ENCODE results near the gene ARHGAP27.

ARHGAP27 gene

DNA sequence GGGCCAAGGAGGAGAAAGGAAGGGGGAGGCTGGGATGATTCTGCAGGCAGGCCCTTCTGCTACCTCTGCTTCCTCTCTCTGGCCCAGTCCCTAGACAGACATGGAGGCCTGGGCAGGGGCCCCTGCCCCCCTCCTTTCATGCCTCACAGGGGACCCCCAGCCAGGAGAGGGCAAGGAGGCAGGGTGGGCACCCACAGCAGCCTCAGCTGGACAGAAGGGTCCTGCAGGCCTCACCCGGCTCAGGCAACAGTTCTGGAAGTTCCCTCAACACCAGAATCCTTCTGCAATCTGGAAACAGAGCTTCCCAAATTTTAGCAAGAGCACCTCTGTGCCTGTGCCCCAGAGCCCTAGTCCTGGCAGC, 8.7 kb downstream of the ARHGAP27 start:
- DNase-seq (ENCODE audit: low spot score in 2 of 2): no peak
- H3K9me3 ChIP-seq: no peaks in the 10 kb centered on the region
- H3K27me3 ChIP-seq (ENCODE audit: low read depth): no peaks in the 10 kb centered on the region
- H3K36me3 ChIP-seq (replicated peaks): no peaks in the 10 kb centered on the region
- H3K4me1 ChIP-seq: peaks cover 6% of the 10 kb centered on the region
- in situ Hi-C loops (cut with MboI; ENCODE audit: low sequenced_read_pairs): no loop called here
- no peak overlapping the region for H3K4me3 ChIP-seq

DNA sequence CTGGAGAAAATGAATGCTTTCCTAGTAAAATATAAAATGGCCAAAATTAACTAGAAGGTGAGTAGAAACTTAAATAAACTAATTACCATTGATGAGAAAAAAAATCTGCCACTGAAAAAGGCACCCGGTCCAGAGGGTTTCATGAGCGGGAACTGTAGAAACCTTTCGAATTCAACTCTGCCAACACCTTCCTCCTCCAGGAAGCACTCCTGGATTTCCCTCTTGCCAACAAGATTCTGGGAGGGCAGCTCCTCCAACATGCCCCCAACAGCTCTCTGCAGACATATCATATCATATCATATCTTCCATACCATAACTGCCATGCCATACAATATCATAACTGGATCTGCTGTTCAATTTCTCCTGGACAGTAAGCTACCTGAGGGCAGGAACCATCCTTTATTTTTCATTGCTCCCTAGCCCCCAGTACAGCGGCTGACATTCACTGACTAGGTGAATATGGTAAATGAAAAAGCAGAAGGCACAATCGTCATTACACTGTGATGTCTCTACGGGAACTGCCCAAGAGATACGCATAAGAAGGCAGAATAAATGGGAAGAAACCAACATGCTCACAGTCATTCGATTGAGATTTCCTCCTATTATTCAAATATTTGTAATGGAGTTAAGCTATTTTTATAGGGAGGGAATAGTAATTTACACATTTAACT, 9.2 kb downstream of the ARHGAP27 start:
- H3K27me3 ChIP-seq (ENCODE audit: low read depth): no peaks in the 10 kb centered on the region

DNA sequence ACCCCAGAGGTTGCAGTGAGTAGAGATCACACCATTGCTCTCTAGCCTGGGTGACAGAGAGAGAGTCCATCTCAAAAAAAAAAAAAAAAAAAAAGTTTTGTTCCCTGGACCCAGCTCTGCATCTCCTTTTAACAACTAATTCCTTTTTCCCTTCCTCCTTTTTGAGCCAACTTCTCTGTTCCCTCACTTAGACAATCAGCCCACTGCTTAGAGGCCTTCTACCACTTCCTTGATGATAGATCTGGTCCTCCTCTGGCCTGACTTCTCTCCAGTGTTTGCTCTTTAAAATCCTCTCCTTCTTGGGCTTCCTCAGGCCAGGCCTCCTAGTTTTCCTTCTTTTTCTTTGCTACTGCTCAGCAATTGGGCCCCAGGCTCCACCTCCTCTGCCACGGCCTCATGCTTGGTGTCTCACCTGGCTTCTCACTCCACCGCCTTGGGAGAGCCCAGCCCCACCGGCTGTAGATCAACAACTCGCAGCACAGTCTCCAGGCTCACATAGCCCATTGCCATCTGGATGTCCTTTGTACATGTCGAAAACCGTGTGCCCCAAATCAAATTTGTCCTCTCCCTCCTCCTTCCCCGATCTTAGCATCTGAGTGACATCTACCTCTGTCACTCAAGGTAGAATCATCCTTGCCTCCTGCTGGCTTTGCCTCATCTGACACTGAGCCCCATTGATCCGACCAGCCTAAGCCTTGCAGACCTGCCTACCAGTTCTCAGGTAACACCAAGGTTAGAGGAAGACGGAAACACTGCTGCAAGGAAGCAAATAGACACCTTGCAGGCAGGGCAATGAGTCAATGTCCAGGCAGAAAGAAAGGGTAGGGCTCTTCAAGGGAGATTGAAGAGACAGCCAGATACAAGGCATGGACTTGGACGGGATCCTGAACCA, 17.4 kb downstream of the ARHGAP27 start:
- in situ Hi-C loops (cut with MboI; ENCODE audit: low sequenced_read_pairs): no loop called here
- H3K9me3 ChIP-seq: no peaks in the 10 kb centered on the region
- H3K27me3 ChIP-seq (ENCODE audit: low read depth): no peaks in the 10 kb centered on the region
- H3K4me3 ChIP-seq: no peak overlapping the region
- no peaks in the 10 kb centered on the region for H3K36me3 ChIP-seq (replicated peaks)
- DNase-seq (ENCODE audit: low spot score in 2 of 2): no peak
- H3K4me1 ChIP-seq: no peaks in the 10 kb centered on the region; the same call in 1 of the 2 replicates

More for the DNA sequence above, 9.2 kb downstream of the ARHGAP27 start:
- Histone ChIP-seq H3K9me3 (no peaks in the 10 kb centered on the region), H3K36me3 (replicated peaks) (no peaks in the 10 kb centered on the region), H3K4me1 (peaks cover 6% of the 10 kb centered on the region), H3K4me3 (no peak overlapping the region)
- in situ Hi-C loops (cut with MboI; ENCODE audit: low sequenced_read_pairs): no loop called here
- DNase-seq (ENCODE audit: low spot score in 2 of 2): no peak

DNA sequence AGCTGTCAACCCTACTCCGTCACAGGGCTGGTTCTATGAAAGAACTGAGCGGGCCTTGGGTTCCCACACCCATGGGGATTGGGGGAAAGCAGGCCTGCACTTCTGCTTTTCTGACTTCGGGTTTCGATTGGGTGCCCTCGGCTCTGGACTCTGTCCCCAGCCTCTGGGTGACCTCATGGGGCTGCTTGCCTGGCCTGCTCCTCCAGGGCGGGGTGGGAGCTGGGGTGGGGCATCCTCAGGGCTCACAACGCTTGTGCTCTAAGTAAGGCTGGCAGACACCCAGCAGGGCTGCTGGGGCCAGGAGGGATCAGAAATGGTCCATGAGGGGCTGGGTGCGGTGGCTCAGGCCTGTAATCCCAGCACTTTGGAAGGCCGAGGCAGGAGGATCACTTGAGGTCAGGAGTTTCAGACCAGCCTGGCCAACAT, 19.2 kb downstream of the ARHGAP27 start:
- Histone ChIP-seq H3K4me1 (no peaks in the 10 kb centered on the region), H3K36me3 (replicated peaks) (no peaks in the 10 kb centered on the region), H3K9me3 (no peaks in the 10 kb centered on the region), H3K4me3 (no peak overlapping the region), H3K27me3 (ENCODE audit: low read depth) (no peaks in the 10 kb centered on the region)
- in situ Hi-C loops (cut with MboI; ENCODE audit: low sequenced_read_pairs): no loop called here
- DNase-seq (ENCODE audit: low spot score in 2 of 2): no peak

DNA sequence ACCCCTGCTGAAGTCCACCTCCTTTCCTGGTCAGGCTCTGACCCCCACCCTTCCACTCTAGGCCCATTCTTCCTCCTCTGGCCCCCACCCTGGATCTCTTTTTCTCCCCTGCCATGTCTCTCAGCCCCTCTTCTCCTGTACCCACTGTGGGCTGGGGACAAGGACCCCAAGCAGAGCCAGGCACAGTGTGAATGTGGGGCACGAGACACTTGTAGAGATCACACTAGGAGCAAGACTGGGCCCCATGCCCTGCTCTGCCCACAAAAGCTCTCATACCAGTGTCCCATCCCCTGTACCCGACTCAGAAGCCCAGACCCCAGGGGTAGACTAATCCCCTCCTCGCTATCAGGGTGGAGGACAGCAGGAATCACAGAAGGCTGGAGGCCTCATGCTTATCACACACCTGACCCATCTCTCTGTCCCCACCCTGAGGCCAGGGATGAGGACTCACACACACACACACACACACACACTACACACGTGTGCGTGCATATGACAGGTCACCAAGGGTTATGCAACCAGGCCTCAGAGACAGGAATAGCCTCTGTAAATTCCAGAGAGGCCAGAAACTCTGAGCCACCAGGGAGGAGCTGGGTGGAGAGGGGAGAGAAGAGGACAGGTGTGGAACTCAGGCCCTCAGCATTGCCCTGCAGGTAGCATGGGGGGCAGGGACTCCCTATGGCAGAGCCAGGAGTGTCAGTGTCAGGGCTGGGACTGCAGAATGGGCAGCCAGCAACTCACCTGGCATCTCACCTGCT, 21.1 kb downstream of the ARHGAP27 start:
- in situ Hi-C loops (cut with MboI; ENCODE audit: low sequenced_read_pairs): no loop called here

DNA sequence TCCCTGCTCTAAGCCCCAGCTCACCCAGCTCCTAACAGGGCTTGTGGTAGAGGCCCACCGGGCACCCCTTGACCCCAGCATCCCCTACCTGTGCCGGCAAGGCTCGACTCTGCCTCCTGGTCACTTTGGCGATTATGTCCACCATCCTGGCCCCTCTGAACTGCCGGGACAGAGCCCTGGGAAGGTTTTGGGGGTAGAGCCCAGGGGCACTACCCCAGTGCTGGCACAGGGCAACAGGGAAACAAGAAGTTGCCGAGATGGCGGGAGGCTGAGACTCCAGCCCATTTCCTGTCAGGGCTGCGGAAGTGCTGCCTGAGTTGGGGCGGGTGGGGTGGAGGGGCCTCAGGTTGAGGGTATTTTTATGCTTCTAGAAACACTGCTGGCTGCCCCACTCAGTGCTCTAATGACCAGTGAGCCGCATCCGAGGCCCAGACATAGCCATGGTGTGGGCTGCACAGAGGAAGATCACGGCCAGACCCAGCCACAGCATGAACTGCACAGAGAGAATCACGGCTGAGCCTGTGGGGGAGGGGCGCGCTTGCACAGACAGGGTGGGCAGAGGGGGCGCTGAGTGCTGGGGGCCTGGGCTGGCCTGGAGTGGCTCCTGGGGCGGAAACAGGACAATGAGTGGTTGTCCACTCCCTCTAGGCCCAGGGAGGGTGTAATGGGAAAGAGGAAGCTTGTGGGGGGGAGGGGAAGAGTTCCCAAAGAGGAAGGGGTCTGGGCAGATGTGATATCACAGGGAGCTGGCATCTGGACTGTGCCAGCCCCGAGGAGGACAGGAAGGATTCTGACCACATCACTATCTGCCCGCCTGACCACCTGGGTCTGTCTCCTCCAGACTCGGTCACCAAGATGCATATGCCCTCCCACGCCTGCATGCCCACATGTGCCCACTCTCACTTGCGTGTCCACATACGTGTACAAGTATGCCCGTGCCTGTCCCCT, 22.3 kb downstream of the ARHGAP27 start:
- Histone ChIP-seq H3K4me1 (no peaks in the 10 kb centered on the region), H3K36me3 (replicated peaks) (no peaks in the 10 kb centered on the region), H3K27me3 (ENCODE audit: low read depth) (no peaks in the 10 kb centered on the region), H3K4me3 (no peak overlapping the region), H3K9me3 (no peaks in the 10 kb centered on the region)
- no peak for DNase-seq (ENCODE audit: low spot score in 2 of 2)
- in situ Hi-C loops (cut with MboI; ENCODE audit: low sequenced_read_pairs): no loop called here

More for the DNA sequence above, 21.1 kb downstream of the ARHGAP27 start:
- no peaks in the 10 kb centered on the region for H3K36me3 ChIP-seq (replicated peaks)
- no peaks in the 10 kb centered on the region for H3K27me3 ChIP-seq (ENCODE audit: low read depth)
- no peak for DNase-seq (ENCODE audit: low spot score in 2 of 2)
- H3K4me1 ChIP-seq: no peaks in the 10 kb centered on the region
- H3K4me3 ChIP-seq: no peak overlapping the region
- H3K9me3 ChIP-seq: no peaks in the 10 kb centered on the region

DNA sequence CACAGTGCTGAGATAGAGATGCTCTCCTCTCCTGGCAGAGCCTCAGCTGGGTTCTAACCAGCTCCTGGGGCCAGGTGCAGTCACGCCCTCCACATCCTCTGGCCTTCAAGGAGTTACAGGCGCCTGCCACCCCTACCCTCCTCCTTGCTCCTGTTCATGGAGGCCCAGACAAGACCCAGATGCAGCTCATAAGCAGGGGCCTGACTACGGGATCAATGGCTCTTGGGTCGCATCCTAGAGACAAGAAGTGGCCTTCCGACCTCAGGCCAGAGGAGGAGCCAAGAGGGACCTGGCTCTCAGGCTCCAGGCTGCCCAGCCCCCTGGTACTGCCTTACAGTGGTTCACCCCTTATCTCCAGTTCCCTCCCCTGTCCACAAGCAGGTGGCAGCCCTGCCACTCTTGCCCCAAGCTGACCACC, 23.0 kb downstream of the ARHGAP27 start:
- Histone ChIP-seq H3K4me1 (no peaks in the 10 kb centered on the region), H3K36me3 (replicated peaks) (no peaks in the 10 kb centered on the region), H3K4me3 (no peak overlapping the region), H3K9me3 (no peaks in the 10 kb centered on the region), H3K27me3 (ENCODE audit: low read depth) (no peaks in the 10 kb centered on the region)
- DNase-seq (ENCODE audit: low spot score in 2 of 2): no peak
- in situ Hi-C loops (cut with MboI; ENCODE audit: low sequenced_read_pairs): no loop called here

DNA sequence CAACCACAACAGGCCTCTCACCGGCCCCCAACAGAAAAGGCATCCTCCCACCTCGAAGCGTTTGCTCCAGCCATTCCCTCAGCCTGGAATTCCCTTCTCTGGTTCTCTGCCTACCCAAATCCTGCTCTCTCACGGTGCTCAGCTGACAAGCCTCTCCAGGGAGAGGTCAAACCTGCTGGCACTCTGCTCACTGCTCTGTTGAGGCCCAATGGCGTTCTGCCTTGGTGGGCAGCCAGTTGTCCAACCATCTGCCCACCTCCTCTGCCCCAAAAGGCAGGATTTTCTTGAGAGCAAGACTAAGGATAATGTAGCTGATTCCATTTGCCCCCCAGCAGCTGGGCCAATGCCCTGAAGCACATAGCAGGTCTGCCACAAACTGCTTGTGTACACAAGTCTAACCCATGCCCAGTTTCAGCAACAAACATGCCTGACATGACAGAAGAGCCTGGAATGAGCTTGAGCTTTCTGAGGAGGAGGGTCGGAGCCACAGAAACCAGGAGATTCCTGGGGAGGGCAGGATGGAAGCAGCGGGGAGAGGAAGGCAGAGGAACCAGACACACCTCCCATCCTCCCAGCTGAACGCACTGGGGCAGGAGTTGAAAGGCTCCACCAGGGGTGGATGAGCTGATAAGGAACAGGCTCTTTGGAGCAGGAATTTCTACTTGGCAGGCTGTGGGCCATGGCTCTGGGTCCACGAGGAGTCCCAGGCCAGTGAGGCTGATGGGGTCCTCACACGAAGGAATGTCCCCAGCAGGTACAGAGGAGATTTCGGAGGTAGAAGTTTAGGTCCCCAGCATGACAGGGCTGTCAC, 23.9 kb downstream of the ARHGAP27 start:
- Histone ChIP-seq H3K9me3 (no peaks in the 10 kb centered on the region), H3K4me1 (no peaks in the 10 kb centered on the region)
- no peak for DNase-seq (ENCODE audit: low spot score in 2 of 2)

DNA sequence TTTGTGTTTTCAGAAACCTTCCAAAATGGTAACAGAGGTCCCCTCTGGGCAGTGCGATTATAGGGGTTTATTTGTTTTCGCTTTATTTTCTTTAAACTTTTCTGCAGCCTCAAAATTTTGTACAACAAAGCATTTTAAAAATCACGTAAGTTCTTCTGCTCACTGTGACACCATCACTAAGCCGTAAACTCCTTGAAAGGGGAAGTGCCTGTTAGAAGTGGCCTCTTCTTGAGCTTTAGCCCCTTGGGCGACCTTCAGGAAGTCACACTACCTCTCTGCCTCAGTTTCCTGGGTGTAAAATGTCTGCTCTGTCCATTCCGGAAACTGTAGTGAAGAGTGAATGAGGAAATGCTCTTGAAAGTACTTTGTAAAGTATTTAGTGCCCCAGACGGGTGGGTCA, 26.6 kb downstream of the ARHGAP27 start:
- H3K4me1 ChIP-seq: no peaks in the 10 kb centered on the region
- H3K36me3 ChIP-seq (replicated peaks): no peaks in the 10 kb centered on the region
- no peaks in the 10 kb centered on the region for H3K9me3 ChIP-seq
- H3K27me3 ChIP-seq (ENCODE audit: low read depth): no peaks in the 10 kb centered on the region
- in situ Hi-C loops (cut with MboI; ENCODE audit: low sequenced_read_pairs): no loop called here
- no peak for DNase-seq (ENCODE audit: low spot score in 2 of 2)
- no peak overlapping the region for H3K4me3 ChIP-seq

More for the DNA sequence above, 23.9 kb downstream of the ARHGAP27 start:
- H3K36me3 ChIP-seq (replicated peaks): no peaks in the 10 kb centered on the region
- in situ Hi-C loops (cut with MboI; ENCODE audit: low sequenced_read_pairs): no loop called here
- no peak overlapping the region for H3K4me3 ChIP-seq
- H3K27me3 ChIP-seq (ENCODE audit: low read depth): no peaks in the 10 kb centered on the region

DNA sequence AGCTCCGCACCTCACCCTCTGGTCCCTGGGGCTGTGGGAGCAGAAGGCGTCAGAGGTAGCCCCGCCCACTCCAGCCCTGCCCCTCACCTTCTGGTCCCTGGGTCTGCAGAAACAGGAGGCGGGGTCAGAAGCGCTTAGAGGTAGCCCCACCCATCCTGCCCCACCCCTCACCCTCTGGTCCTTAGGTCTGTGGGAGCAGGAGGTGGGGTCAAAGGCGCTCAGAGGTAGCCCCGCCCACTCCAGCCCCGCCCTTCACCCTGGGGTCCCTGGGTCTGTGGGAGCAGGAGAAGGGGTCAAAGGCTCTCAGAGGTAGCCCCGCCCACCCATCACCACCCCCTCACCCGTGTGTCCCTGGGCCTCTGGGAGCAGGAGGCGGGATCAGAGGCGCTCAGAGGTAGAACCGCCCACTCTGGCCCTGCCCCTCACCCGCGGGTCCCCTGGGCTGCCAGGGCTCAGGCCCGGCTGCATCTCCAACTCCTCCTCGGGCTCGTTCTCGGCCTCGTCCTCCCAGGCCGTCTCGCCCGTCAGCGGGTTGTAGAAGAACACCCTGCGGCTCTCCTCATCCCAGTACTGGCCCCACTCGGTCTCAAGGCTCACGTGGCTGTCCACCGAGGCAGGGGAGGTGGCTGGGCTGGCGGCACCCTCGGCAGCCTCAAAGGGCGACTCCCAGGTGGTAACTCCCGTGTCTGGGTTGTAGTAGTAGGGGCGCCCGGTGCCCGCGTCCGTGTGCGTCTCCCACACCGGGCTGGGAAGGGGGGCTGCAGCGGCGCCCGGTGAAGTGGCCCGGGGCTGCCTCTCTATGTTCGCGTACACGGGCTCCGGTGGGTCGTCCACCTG, 27.2 kb downstream of the ARHGAP27 start:
- no peak overlapping the region for H3K4me3 ChIP-seq
- H3K36me3 ChIP-seq (replicated peaks): no peaks in the 10 kb centered on the region
- no peaks in the 10 kb centered on the region for H3K27me3 ChIP-seq (ENCODE audit: low read depth)
- no peaks in the 10 kb centered on the region for H3K9me3 ChIP-seq
- in situ Hi-C loops (cut with MboI; ENCODE audit: low sequenced_read_pairs): no loop called here
- peak in 1 of 2 experiments; percentile 65 for DNase-seq (ENCODE audit: low spot score in 2 of 2)
- H3K4me1 ChIP-seq: no peaks in the 10 kb centered on the region

DNA sequence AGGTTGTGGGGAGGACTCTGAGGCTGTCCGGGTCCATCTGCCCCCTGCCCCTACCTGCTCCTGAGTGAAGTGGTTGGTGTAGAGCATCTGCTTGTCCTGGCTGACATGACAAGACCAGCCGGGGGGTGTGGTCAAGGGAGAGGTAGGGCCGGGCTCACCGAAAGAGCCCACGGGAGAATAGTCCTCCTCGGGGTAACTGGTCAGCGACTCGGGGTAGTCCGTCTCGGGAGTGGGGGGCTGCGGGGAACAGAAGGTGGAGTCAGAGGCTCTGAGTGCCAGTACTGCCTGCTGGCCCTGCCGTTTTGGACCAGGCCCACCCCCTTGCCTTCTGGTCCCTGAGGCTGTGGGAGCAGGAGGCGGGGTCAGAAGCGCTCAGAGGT, 27.8 kb downstream of the ARHGAP27 start:
- Histone ChIP-seq H3K36me3 (replicated peaks) (no peaks in the 10 kb centered on the region), H3K4me3 (no peak overlapping the region)
- in situ Hi-C loops (cut with MboI; ENCODE audit: low sequenced_read_pairs): no loop called here

More for the DNA sequence above, 27.8 kb downstream of the ARHGAP27 start:
- H3K4me1 ChIP-seq: no peaks in the 10 kb centered on the region
- no peaks in the 10 kb centered on the region for H3K9me3 ChIP-seq
- no peak for DNase-seq (ENCODE audit: low spot score in 2 of 2)
- H3K27me3 ChIP-seq (ENCODE audit: low read depth): no peaks in the 10 kb centered on the region
